GM19351 (cell line): ENCODE data around the gene PPBP.
"Not testable (repeated sequence)": the region's sequence is repeated elsewhere in the genome, so short reads cannot be mapped to it uniquely, and the experiment has no call there.

ENCODE experiments used
- ATAC-seq: cut with Tn5 transposase; IDR thresholded peaks from one replicate; pipeline ENCODE4 v1.9.1; 2021; ENCODE audit warnings: mild to moderate bottlenecking, moderate library complexity; ENCODE audit not compliant: unreplicated experiment

Gene PPBP

DNA sequence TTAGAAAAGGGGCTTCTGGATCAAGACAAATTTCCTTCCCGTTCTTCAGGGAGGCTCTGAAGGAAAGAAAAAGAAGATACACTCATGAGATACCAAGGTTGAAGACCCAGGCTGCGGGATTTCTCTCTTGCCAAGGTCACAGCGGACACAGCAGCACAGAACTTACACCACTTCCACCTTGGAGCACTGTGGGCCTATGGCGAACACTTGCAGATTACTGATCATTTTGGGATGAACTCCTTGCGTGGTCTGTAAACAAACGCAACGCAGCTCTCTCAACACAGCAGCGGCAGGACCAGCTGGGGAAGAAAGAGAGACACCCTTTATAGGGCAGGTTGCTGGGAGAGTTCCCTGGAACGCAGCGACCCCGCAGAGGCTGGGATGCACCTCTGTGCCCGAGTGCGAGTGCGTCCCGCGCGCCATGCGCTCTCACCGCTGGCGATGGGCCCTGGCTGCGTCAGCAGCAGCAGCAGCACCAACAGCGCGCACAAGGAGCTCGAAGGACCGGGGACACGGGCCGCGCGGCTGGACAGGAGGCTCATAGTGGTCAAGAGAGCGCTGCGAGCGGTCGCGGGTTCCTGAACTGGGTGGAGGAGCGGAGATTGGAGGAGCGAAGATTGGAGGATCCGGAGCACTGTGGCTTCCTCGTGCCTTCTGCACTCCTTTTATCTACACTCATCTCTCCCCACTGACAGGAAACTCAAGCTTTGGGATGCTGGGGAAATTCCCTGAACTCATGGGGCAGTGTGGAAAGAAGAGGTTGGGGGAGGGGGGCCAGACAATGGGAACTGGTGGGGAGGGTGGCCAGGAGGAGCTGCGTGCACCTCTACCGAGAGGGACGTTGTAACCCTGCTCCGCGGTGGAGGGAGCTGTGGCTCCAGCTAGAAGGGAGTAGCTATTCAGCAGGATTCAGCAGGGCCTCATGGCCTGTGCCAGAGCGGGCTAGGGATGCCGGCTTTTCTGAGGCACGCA, 10.3 kb upstream of the PPBP start, which contains the start of gene CXCL5:
Gene CXCL5 (minus strand): TSS at position 638 of the 972 bp plus-strand sequence. CDS start 96 bp downstream, at position 542.
- ATAC-seq: no peak

DNA sequence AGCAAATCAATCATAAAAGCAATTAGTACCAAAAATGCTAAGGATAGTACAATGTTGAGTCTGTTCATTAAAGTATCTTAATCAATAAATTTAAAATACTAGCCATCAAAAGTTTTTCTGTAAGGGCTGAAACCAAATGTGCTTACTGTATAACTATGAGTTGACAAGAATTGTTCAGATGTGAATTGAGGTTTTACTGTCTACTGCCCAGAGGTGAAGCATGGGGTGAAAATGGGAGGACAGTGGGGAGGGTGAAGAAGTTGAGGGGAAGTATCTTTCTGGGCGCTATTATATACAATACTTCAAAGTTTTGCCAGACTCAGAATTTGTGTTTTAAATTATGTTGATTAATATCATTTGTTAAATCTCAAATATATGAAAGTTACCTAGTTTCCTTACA, 4.1 kb upstream of the PPBP start:
- ATAC-seq: no peak

DNA sequence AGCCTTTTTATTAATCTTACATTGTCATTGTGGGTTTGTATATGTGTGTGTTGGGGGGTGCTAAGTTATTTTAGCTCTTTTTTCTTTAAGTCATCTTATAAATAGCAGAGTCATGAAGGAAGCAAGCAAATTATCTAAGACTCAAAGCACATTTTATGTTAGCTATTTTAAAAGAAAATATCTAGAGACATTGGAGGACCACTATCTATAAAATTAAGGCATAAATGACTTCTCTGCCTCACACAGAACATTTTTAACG, 3.7 kb upstream of the PPBP start:
- ATAC-seq: no peak

DNA sequence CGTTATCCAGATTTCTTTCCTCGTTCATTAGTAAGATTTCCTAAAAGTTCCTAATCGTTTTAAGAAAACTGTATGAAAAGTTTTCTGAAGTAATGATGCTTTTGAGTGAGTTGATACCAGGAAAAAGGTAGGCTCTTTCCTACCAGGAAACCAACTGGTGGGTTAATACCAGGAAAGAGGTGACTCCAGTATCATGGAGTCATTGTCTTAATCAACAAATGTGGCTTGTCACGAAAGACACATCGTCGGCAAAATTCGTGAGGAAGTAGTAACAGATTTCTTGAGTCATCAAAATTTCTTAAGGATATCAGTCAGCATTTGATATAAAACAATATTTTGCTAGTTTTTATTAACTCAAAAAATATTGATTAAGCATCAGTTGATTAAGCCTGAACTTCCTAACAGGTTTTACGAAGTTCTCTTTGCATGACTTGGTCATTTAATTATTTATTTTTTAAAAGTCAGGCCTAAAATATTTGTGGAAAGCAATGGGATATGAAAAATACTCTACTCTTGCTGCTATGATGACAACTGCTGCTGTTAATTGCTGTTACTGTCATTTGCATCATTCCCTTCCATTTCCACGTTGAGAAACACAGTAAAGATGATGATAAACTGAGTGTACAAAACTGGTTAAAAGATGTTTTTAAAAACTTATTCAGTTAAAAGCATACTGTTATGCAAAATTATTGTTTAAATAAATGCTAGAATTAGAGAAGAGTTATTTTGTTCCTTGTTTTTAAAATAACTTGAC, 3.2 kb upstream of the PPBP start:
- no peak for ATAC-seq

DNA sequence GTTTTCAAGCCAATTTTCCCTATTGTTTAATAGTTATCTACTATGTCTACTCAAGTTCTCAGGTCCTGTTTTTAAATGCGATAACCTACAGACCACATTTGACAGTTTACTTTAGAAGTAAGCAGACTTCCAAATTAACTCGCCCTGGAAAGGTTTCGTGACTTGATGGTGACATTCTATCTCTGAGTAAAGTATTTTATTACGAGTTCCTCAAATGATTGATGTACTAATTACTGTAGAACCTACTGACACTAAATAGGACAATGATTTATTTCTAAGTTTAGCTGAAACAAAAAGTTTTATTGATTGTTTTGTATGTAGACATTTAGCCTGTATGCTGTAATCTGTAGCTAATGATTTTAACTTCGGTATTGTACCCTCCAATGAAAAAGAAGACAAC, 1.9 kb upstream of the PPBP start:
- no peak for ATAC-seq

DNA sequence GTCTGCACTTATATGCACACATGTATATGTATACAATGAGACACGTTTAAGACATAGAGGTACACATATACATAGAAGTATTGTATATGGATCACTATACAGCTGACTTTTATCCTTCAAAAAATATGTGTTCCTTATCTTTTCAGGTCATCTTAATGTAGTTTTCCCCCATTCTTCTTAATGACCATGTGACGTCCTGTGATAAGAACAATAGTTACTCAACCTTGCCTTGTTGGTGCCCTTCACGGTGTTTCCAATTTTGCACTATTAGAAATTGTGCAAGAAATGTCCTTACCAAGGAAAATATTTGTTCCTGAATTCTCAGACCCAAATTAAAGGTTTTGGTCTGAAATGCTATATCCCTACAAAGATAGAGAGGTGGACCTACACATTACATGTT, 1.0 kb upstream of the PPBP start:
- ATAC-seq: no peak

DNA sequence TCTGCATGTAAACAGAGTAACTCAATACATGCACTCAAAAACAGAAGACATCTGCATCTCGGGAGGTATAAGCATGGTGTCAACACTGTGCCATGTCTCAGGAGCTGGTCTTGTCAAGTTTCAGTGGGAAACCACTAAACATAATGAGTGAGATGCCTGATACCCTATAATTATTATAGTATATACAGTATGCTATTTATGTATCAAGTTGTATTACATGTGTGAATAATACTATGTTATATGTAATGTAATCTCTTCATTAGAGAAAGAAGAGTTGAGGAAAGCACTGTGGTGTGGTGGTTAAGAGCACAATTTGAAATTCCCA, 2.5 kb downstream of the PPBP start:
- no peak for ATAC-seq

DNA sequence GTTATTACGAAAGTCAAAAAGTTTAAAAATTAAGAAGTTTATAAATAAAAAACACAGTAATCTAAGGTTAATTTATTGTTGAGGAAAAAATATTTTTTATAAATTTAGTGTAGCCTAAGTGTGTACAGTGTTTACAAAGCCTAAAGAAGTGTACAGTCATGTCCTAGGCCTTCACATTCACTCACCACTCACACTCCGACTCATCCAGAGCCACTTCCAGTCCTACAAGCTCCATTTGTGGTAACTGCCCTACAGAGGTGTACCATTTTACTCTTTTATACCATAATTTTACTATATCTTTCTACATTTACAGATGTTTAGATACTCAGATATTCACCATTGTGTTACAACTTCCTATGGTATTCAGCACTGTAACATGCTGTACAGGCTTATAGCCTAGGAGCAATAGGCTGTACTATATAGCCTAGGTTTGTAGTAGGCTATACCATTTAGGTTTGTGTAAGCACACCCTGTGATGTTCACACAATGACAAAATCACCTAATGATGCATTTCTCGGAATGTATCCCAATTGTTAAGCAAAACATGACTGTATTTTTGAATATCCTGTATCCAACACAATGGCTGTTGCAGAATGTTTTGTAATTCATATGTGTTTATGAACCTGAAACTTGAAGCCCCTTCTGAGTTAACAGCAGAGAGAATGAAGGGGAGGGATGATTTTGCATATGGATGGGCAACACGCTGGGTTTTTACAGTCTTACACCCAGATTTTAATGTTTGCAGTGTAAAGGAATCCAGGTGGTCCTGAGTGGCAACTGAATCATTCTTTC, 3.1 kb downstream of the PPBP start:
- ATAC-seq: no peak

DNA sequence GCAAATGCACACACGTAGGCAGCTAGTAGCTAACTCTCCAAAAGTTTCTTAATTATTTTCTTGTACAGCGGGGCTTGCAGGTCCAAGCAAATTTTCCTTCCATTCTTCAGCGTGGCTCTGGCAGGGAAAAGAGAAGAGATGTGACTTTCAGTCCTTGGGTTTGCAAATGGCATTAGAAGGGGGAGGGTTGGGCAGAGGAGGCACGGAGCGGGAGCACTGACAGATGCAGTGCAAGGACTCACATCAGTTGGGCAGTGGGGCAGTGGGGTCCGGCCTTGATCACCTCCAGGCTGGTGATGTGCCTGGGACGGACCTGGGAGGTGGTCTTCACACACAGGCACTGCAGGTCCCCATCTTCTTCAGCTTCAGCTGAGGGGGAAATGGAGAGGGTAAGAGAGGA, 6.8 kb downstream of the PPBP start:
- ATAC-seq: not testable (repeated sequence)

DNA sequence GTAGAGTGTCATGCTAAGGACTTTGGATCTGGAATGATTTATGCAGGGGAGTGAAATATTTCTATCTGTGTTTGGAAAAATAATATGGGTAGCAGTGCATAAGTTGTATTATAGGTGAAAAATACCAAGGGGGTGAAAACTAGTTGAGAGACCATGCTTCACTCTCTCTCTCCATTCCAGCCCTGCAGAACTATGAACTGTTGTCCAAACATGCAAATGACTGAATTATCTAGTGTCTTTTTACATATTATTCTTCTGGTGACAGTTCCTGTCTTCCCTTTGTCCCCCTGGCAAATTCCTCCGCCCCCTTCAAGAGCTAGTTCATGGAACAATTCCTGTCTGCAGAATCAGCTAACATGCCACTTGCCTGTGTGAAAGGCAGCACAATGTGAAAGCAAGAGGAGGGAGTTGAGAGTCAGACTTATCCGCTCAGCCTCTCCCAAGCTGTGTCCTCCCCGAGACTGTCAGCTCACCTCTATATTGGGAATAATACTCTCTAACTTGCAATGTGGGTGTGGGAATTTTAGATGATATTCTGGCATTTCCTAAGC, 8.5 kb downstream of the PPBP start:
- no peak for ATAC-seq

DNA sequence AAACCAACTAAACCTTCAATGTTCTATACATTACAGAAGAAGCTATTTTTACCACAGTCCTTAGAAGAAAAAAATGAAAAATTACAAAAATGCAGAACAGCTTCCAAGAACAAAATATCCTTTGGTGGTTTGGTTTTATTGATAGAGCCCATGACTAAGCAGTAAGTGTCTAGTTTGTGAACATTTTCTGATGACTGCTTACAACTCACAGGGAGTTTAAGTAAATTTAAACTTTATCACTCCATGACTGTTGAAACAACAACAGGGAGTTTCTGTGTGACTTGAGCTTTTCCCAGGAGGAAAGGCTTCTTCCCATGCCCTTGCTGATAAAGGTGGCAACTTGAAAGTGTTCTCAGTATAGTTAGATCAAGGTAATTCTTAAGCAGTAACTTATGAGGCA, 9.1 kb downstream of the PPBP start:
- ATAC-seq: no peak

DNA sequence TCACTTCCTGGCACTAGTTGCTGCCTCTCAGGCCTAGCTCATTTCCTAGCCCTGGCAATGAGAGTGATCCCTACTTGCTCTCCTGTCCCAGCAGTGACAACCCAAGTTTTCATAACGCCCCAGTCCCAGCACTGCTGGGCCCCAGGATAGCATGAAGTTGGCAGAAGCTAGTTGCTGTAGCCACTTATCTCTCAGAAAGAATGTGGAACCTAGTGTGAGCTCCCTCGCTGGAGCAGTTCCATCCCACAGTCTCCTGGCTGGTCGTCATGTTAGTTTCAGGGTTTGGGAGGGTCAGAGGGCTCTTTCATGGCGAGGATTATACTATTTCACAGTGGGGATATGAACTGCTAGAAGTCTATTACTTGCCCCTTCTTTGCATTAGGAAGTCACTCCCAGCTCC, 11.3 kb downstream of the PPBP start:
- ATAC-seq: no peak

DNA sequence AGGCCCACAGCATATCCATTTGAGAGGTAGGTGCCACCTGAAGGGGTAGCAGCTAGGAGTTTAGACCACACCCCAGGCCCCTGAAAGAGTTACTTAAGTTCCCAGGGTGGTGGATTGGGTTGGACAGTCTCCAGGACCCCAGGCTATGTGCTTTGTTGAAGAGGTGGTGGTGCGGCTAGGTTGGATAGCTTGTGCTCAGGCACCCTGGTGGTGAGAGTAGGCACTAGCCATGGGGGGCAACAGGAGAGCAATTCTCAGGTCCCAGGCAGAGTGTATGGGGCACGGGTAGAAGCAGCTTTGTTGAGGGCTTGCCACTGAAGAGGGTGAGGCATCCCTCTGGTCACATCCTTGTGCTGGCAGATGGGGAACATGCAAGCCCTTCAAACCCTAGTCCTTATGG, 11.8 kb downstream of the PPBP start:
- ATAC-seq: no peak

DNA sequence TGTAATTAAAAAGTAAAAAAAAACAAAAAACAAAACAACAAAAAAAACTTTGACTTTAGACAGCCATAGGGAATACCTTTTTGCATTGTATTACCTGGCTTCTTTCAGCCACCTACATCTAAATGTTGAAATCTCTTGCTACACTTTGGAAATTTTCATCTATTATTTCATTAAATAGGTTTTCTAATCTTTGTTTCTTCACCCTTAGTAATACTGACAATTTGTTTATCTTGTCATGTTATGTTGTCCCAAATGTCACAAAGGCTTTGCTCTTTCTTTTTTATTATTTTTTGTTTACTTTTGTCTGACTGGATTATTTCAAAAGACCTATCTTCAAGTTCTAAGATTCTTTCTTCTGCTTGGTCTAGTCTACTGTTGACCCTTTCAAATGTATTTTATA, 13.6 kb downstream of the PPBP start:
- ATAC-seq: no peak

DNA sequence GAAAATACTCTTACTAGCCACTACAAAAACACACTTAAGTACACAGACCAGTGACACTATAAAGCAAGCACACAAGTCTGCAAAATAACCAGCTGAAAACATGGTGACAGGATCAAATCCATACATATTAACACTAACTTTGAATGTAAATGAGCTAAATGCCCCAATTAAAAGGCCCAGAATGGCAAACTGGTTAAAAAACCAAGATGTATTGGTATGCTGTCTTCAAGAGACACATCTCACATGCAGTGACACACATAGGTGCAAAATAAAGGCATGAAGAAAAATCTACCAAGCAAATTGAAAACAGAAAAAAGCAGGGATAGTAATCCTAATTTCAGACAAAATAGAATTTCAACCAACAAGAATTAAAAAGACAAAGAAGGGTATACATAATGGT, 17.0 kb downstream of the PPBP start:
- ATAC-seq: no peak

DNA sequence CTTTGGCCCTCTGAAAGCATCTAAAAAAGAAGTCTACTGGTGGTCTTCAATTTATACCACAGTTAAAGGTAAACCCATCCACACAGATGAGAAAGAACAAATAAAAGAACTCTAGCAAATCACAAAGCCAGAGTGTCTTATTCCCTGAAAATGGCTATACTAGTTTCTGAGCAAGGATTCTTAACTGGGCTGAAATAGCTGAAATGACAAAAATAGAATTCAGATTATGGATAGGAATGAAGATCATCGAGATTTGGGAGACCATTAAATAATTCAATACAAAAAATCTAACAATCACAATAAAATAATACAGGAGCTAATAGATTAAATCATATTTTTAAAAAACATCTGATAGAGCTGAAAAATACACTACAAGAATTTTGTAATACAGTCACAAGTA, 18.0 kb downstream of the PPBP start:
- ATAC-seq: no peak

DNA sequence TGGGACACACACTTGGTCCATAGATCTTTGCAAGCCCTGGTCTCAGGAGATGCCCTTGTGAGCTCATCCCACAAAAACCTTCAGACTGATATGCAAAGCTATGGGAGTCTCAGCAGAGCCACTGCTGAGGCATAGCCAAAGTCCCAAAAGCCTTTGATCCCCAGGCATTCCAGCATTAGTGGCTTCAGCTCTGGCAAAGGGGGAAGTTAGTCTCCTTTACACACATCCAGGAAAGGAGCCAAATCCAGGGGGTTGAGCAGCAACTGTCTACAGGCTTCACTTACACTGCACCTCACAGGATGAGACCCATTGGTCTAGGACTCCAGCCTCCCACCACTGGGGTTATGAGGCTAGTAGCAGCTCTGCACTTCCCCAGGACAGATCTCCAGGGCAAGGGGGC, 20.1 kb downstream of the PPBP start:
- ATAC-seq: no peak

DNA sequence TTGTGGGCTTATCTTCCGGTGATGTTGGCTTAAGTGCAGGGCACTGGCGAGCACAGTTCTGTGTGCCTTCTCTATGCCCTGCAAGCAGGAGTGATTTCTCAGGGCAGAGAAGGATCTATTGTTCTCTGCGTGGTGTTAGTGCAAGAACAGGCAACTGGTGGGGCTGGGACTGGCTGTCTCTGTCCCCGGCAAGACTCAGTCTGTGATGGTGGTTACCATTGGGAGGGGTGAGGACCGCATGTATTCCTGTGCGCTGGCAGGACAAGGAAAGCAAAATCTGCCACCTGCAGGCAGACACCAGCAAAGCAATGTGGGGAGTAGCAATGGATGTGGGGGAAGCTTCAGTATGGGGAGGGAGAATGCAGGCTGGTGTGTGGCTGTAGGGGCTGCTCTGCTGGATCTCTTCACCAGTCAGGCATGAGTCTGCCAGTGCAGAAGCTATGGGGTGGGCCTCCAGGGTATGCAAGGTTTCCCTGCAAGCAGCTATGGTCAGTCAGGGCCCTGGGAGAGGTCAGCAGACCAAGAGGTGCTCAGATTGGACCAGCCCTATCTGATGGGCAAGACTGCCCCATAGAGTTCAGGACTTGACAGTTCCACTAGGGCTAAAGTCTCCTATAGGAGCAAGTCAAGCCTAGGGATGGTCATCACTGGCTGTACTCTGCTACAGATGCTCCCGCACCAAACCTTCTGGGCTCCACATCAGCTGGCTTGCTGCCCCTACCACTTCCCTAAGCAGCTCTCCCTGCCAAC, 23.0 kb downstream of the PPBP start:
- no peak for ATAC-seq

DNA sequence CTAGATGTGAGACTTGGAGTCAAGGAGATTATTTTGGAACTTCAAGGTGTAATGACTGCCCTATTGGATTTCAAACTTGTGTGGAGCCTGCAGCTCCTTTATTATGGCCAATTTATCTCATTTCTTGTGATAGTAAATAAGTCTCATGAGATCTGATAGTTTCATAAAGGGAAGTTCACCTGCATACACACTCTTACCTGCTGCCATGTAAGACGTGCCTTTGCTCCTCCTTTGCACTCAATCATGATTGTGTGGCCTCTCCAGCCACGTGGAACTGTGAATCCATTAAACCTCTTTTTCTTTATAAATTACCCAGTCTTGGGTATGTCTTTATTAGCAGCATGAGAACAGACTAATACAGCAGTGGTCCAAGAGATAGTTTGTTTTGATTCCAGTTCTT, 25.3 kb downstream of the PPBP start:
- ATAC-seq: no peak

DNA sequence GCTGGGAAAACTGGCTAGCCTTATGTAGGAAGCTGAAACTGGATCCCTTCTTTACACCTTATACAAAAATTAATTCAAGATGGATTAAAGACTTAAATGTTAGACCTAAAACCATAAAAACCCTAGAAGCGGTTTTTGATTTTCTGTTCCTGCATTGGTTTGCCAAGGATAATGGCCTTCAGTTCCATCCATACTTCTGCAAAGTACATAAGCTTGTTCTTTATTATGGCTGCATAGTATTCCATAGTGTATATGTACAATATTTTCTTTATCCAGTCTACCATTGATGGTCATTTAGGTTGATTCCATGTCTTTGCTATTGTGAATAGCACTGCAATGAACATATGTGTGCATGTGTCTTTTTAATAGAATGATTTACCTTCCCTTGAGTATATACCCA, 28.9 kb downstream of the PPBP start:
- ATAC-seq: not testable (repeated sequence)

DNA sequence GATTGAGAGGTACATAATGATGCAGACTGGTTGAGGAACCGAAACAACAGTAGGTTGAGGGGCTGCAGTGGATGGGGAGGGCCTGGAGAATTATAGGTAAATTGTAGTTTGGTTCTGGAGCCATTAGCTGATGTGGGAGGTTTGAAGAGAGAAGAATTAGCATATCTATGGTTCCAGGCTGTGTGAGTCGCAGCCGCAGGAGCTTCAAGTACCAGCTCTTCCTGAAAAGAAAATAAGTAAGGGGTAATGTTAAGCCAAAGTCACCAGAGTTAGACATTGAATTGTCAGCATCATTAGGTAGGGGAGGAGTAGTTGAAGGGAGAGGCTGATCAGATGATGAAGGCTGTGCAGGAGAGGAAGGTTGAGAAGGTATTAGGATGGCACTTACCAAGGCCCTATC, 35.6 kb downstream of the PPBP start:
- ATAC-seq: no peak
